Mesendoderm (in vitro differentiated cells): ENCODE results near the gene SLC7A5.
A peak's percentile ranks its signal among the peaks of the same experiment; 100 is the strongest.

Experiments
- DNase-seq: peaks from one replicate; pipeline ENCODE4 v3.0.0; 2013
- H2AK5ac ChIP-seq: 2 replicates; pipeline ENCODE4 v1.6.1; 2013; ENCODE audit warnings: low read length, inconsistent platforms
- H2BK120ac ChIP-seq: 2 replicates; pipeline ENCODE4 v1.6.1; 2013; ENCODE audit warnings: low read depth, mild to moderate bottlenecking, low read length, moderate library complexity, mixed read lengths
- H2BK15ac ChIP-seq: replicated peaks from 2 replicates; pipeline ENCODE4 v1.6.1; 2013; ENCODE audit warnings: low read depth, mild to moderate bottlenecking, moderate library complexity
- H2BK5ac ChIP-seq: 2 replicates; pipeline ENCODE4 v1.6.1; 2013; ENCODE audit warnings: low read length, inconsistent platforms
- H3K18ac ChIP-seq: 2 replicates; pipeline ENCODE4 v1.6.1; 2013; ENCODE audit warnings: mild to moderate bottlenecking, low read length, mixed read lengths
- H3K23ac ChIP-seq: one replicate; pipeline ENCODE4 v1.6.1; 2013; ENCODE audit warnings: low read length
- H3K27ac ChIP-seq: 2 replicates; pipeline ENCODE4 v1.5.1; 2013; ENCODE audit warnings: low read depth, mild to moderate bottlenecking, inconsistent platforms, low read length, moderate library complexity
- H3K27me3 ChIP-seq: 2 replicates; pipeline ENCODE4 v1.6.1; 2013; ENCODE audit warnings: low read length, control low read depth, mild to moderate bottlenecking, inconsistent platforms; ENCODE audit not compliant: insufficient read depth, poor library complexity
- H3K36me3 ChIP-seq: 2 replicates; pipeline ENCODE4 v1.6.1; 2013; ENCODE audit warnings: low read length, inconsistent platforms; ENCODE audit not compliant: control insufficient read depth, insufficient read depth
- H3K4ac ChIP-seq: one replicate; pipeline ENCODE4 v1.6.1; 2013; ENCODE audit warnings: low read depth, mild to moderate bottlenecking, low read length, moderate library complexity
- H3K4me1 ChIP-seq: 2 replicates; pipeline ENCODE4 v1.6.1; 2013; ENCODE audit warnings: low read depth, low read length, inconsistent platforms; ENCODE audit not compliant: control insufficient read depth
- H3K4me2 ChIP-seq: 2 replicates; pipeline ENCODE4 v1.6.1; 2013; ENCODE audit warnings: low read length
- H3K4me3 ChIP-seq: 2 replicates; pipeline ENCODE4 v1.5.1; 2013; ENCODE audit warnings: mild to moderate bottlenecking, low read length
- H3K56ac ChIP-seq: one replicate; pipeline ENCODE4 v1.6.1; 2013; ENCODE audit warnings: low read length
- H3K79me1 ChIP-seq: 2 replicates; pipeline ENCODE4 v1.6.1; 2013; ENCODE audit warnings: low read length, inconsistent platforms
- H3K79me2 ChIP-seq: 2 replicates; pipeline ENCODE4 v1.6.1; 2013; ENCODE audit warnings: mild to moderate bottlenecking, low read length; ENCODE audit not compliant: control insufficient read depth, insufficient read depth
- H3K9ac ChIP-seq: 2 replicates; pipeline ENCODE4 v1.6.1; 2013; ENCODE audit warnings: low read length, inconsistent platforms
- H4K5ac ChIP-seq: one replicate; pipeline ENCODE4 v1.6.1; 2013; ENCODE audit warnings: low read length
- H4K8ac ChIP-seq: one replicate; pipeline ENCODE4 v1.6.1; 2013; ENCODE audit warnings: low read depth, mild to moderate bottlenecking, control low read depth, low read length, moderate library complexity
- WGBS: extraction: QIAGEN DNeasy Blood & Tissue Kit; methylation state at CpG from one replicate; pipeline ENCODE4 v1.1.7; 2013; ENCODE audit warnings: low lambda C conversion rate, missing lambda C conversion rate; ENCODE audit not compliant: insufficient coverage; ENCODE audit errors: extremely low coverage; 5-methylcytosine and 5-hydroxymethylcytosine counted together

The SLC7A5 gene

DNA sequence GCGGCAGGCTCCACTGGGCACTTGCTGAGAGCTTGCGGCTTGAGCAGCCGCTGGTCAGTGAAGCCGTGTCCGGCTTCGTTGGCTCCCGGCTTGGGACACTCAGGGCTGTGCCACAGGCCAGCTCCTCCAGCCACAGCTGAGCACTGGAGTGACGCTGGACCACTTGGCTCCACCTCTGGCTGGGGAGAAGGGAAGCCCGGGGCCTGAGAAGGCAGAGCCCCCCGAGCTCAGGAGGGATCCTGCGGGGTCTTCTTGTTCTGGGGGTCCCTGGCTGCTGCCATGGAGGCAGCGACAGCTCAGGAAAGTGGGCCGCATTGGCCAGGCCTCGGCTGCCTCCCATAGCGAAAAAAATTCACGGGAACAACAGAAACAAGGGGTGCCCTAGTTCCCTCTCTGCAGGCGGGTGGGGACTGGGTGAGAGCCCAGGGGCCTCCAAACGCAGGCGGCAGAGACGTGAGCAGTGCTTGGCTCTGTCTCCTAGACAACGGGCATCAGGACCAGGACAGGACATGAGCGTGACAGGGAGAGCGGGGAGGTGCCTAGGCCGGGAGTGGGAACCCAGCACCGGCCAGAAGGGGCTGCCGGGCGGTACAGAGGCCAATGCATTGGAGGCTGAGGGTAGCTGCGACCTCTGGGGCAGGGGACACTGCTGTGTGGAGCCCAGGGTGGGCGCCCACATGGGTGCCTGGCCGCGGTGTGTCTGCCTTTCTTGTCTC is 37.7 kb downstream of the SLC7A5 start:
- no peak overlapping the region for H3K18ac ChIP-seq
- H3K79me2 ChIP-seq: no peaks in the 10 kb centered on the region
- H3K4me1 ChIP-seq: no peaks in the 10 kb centered on the region
- no peak overlapping the region for H2BK5ac ChIP-seq
- no peak overlapping the region for H3K4me3 ChIP-seq
- H3K79me1 ChIP-seq: peaks cover 1% of the 10 kb centered on the region
- no peak overlapping the region for H3K56ac ChIP-seq
- no peak overlapping the region for H3K4ac ChIP-seq
- no peak for DNase-seq
- no peak overlapping the region for H2BK15ac ChIP-seq
- no peaks in the 10 kb centered on the region for H3K27me3 ChIP-seq
- H3K27ac ChIP-seq: no peak overlapping the region
- H4K8ac ChIP-seq: no peak overlapping the region
- H3K23ac ChIP-seq: no peak overlapping the region
- H3K4me2 ChIP-seq: no peak overlapping the region
- H3K9ac ChIP-seq: no peak overlapping the region
- WGBS: no CpG with 5 or more reads among the region's 31 CpGs
- H3K36me3 ChIP-seq: peaks cover 36% of the 10 kb centered on the region
- H4K5ac ChIP-seq: no peak overlapping the region
- H2BK120ac ChIP-seq: no peak overlapping the region
- no peak overlapping the region for H2AK5ac ChIP-seq

DNA sequence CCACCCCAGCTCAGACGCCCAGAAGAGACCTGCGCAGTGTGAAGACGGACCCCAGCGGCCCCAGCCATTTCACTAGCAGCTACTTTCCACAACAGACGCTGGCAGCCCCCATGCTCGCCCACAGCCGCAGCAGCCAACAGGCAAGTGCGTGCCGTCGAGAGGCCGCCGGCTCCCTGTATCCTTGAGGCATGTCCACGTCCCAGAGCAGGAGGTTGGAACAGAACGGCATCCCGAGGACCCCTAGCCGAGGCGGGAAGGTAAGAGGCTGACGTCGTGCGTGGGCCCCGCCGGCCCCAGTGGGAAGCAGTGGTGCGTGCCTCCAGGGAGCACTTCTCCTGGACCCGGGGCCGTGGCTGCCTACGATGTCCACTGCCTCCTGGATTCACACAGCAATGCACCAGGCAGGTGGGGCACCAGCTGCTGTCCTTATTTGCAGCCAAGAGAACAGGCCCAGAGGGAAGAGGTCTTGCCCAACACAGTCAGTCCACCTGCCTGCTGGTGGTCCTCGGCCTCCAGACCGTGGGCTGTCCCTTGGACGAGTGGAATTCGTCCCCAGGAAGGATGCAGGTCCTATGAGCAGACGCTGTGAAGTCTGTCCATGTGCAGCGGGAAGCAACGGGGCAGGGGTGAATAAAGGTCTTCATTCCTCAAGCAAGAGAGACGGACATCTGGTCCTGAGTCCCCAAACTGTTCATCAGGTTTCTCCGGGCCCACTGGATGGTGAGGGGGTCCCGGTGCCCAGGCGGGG is 38.5 kb downstream of the SLC7A5 start:
- Histone ChIP-seq H3K18ac (no peak overlapping the region), H3K4ac (no peak overlapping the region), H2BK5ac (no peak overlapping the region), H2BK120ac (no peak overlapping the region), H3K36me3 (peaks cover 31% of the 10 kb centered on the region), H3K4me3 (no peak overlapping the region), H3K56ac (no peak overlapping the region), H3K4me2 (no peak overlapping the region), H3K9ac (no peak overlapping the region), H4K8ac (no peak overlapping the region), H3K4me1 (no peaks in the 10 kb centered on the region), H2AK5ac (no peak overlapping the region), H3K79me1 (no peaks in the 10 kb centered on the region), H3K27me3 (no peaks in the 10 kb centered on the region), H3K79me2 (no peaks in the 10 kb centered on the region), H3K23ac (no peak overlapping the region), H4K5ac (no peak overlapping the region), H3K27ac (no peak overlapping the region), H2BK15ac (no peak overlapping the region)
- DNase-seq: no peak
- WGBS: no CpG with 5 or more reads among the region's 37 CpGs

DNA sequence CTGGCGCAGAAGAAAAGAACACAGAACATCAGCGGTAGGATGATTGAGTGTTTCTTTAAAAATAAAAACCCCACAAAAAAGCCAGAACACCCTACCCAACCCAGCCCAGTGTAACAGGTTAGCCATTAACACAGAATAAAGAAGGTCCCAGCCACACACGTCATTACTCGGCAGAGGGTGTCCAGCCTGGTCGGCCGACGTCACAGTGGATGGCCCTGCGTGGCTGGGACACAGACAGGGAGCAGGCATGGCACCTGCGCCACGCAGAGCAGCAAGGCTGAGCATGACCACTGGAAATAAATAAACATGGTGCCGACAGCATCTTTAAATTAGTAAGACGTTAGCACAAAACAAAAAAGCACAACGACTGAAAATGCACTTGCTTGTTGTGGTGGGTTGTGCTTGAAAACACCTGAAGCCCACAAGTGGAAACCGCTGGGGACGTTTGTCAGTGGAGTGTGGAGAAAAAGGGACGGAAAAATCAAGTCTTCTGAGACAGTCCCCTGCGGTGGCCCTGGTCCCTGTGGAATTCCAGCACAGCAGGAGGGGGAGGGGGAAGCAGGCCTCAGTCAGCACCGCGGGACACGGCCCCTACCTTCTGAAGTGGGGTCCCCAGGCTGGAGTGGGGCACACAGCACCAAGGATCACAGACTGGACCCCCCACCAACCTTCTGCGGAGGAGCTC is 39.2 kb downstream of the SLC7A5 start:
- no peak overlapping the region for H2BK120ac ChIP-seq
- no peak overlapping the region for H4K5ac ChIP-seq
- peak overlapping the region; percentile 28 for H3K27ac ChIP-seq
- no peak for DNase-seq
- no peaks in the 10 kb centered on the region for H3K79me1 ChIP-seq
- no CpG with 5 or more reads among the region's 21 CpGs for WGBS
- no peak overlapping the region for H3K18ac ChIP-seq
- no peak overlapping the region for H2BK15ac ChIP-seq
- H3K4me2 ChIP-seq: no peak overlapping the region
- no peaks in the 10 kb centered on the region for H3K79me2 ChIP-seq
- no peak overlapping the region for H3K4me3 ChIP-seq
- H3K4me1 ChIP-seq: peaks cover 3% of the 10 kb centered on the region
- no peak overlapping the region for H2BK5ac ChIP-seq
- H3K56ac ChIP-seq: no peak overlapping the region
- H3K23ac ChIP-seq: no peak overlapping the region
- H4K8ac ChIP-seq: no peak overlapping the region
- H3K9ac ChIP-seq: no peak overlapping the region
- peaks cover 29% of the 10 kb centered on the region for H3K36me3 ChIP-seq
- H2AK5ac ChIP-seq: no peak overlapping the region
- H3K4ac ChIP-seq: no peak overlapping the region
- no peaks in the 10 kb centered on the region for H3K27me3 ChIP-seq

DNA sequence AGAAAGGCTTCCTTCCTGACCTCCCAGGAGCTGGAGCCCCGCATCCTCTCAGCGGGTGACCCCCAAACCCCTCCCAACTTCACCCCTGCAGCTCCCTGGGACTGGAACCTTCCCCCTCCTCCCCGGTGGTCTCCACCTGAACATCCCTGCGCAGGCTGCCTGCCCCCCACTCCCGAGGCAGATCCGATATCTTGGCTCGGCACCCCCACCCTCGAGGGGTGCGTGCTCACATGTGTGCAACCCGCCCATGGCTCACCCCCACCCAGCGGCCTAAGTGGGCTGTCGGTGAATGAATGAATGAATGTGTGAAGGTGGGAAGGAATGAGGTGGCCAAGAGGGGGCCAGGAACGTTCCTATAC is 39.7 kb downstream of the SLC7A5 start:
- H2BK120ac ChIP-seq: no peak overlapping the region
- H3K4me2 ChIP-seq: no peak overlapping the region
- DNase-seq: no peak
- no peak overlapping the region for H3K4ac ChIP-seq
- H3K23ac ChIP-seq: no peak overlapping the region
- H4K8ac ChIP-seq: no peak overlapping the region
- no peak overlapping the region for H3K18ac ChIP-seq
- no peak overlapping the region for H2BK5ac ChIP-seq
- H2BK15ac ChIP-seq: no peak overlapping the region
- H3K27ac ChIP-seq: no peak overlapping the region
- H3K27me3 ChIP-seq: no peaks in the 10 kb centered on the region
- no peak overlapping the region for H4K5ac ChIP-seq
- WGBS: no CpG with 5 or more reads among the region's 13 CpGs
- no peaks in the 10 kb centered on the region for H3K79me1 ChIP-seq
- H3K79me2 ChIP-seq: no peaks in the 10 kb centered on the region
- H3K4me3 ChIP-seq: no peak overlapping the region
- peaks cover 24% of the 10 kb centered on the region for H3K36me3 ChIP-seq
- H3K9ac ChIP-seq: no peak overlapping the region
- no peak overlapping the region for H3K56ac ChIP-seq
- no peak overlapping the region for H2AK5ac ChIP-seq
- peaks cover 3% of the 10 kb centered on the region for H3K4me1 ChIP-seq

DNA sequence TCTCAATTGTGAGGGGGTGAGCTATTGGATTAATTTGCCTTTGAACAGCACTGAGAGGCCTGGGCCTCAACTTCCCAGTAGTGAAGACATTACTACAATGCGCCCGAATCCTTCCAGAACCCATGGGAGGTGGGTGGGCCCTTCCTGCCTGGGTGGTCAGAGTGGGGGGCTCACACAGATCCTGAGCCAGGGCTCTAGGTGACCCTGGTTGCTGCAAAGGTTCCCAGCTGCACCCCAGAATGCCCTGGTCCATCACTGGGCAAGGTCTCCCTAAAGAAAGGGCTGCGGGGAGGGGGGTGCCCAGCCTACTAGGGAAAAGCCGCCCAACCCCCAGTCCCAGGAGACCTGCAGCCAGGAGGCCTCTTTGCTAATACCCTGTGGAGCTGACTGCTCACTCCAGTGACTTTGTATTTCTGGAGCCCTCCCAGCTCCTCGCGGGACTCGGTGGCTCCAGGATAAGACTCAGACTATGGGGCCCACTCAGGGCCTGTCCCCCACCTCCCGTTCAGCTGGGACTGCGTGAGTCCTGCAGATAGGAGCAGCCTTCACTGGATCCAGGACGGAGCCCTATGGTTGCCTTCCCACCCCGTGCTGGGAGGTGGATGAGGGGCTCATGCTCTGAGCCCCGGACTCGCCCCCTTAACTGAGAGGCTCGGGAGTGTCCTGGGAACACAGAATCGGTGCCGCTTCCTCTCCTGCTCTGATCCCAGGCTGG is 40.2 kb downstream of the SLC7A5 start:
- no peak overlapping the region for H4K5ac ChIP-seq
- no peak overlapping the region for H3K23ac ChIP-seq
- no peak overlapping the region for H4K8ac ChIP-seq
- no peak overlapping the region for H3K4me2 ChIP-seq
- H3K4me1 ChIP-seq: peaks cover 3% of the 10 kb centered on the region
- H3K36me3 ChIP-seq: peaks cover 19% of the 10 kb centered on the region
- H3K27ac ChIP-seq: peak overlapping the region; percentile 26
- no peak overlapping the region for H2BK5ac ChIP-seq
- H3K18ac ChIP-seq: no peak overlapping the region
- no peak overlapping the region for H2AK5ac ChIP-seq
- peak overlapping the region; percentile 24 for H3K9ac ChIP-seq
- no peaks in the 10 kb centered on the region for H3K79me2 ChIP-seq
- no peaks in the 10 kb centered on the region for H3K27me3 ChIP-seq
- no peak overlapping the region for H3K4me3 ChIP-seq
- WGBS: no CpG with 5 or more reads among the region's 16 CpGs
- H3K56ac ChIP-seq: peak overlapping the region; percentile 7
- no peaks in the 10 kb centered on the region for H3K79me1 ChIP-seq
- no peak overlapping the region for H2BK15ac ChIP-seq
- no peak overlapping the region for H3K4ac ChIP-seq
- no peak overlapping the region for H2BK120ac ChIP-seq
- DNase-seq: no peak
